Measurements from ENCODE around the gene TMEM86A. TPM values are rescaled to one million over a fixed set of nuclear protein-coding genes. Genes with fewer than 3 reads are reported as not detected.

The TMEM86A gene
- total RNA-seq, 2 experiments from 2014 or later = 8.0 to 8.5 TPM

DNA sequence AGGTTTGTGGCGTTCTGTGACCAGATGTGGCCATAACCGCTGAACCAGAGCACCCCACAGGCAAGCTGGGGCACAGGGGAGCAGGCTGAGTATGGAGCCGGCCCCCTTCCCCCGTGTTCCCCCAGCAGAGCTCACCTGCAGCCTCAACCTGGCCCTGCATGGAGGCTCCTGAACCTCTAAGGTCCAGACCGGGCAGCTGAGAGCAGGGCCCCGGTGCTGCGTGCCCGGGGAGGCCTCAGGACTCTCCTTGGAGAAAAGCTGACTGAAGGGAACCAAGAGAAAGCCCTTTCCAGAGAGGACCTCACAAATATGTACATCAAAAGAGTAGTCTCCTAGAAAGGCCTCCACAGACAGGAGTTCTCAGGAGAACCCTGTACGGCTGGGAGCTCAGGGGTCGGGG lies 44.8 kb downstream of the TMEM86A start:
- Mint-ChIP-seq H3K36me3 (ENCODE audit: low read depth) (no peaks in the 10 kb centered on the region), H3K4me3 (no peak overlapping the region), H3K27me3 (no peaks in the 10 kb centered on the region), H3K27ac (no peak overlapping the region), H3K9me3 (no peaks in the 10 kb centered on the region), H3K4me1 (ENCODE audit: low read depth) (no peaks in the 10 kb centered on the region)
- Histone ChIP-seq H3K9me3 (ENCODE audit: control insufficient read depth in 1 of 2, insufficient read depth in 1 of 2, low read length in 2 of 2) (no peaks in the 10 kb centered on the region), H3K27me3 (ENCODE audit: control insufficient read depth in 1 of 2, insufficient read depth in 2 of 2, low read length in 2 of 2) (no peaks in the 10 kb centered on the region), H3K4me3 (ENCODE audit: low read length) (no peak overlapping the region), H3K4me1 (ENCODE audit: insufficient read depth, low read length) (no peaks in the 10 kb centered on the region), H3K36me3 (ENCODE audit: insufficient read depth, low read length) (no peaks in the 10 kb centered on the region), H3K27ac (ENCODE audit: low read depth in 1 of 2, low read length in 2 of 2) (no peak overlapping the region)
- intact Hi-C loops (cut with DNase I, micrococcal nuclease) = no loop called here
- TF ChIP-seq, protein P1, sequence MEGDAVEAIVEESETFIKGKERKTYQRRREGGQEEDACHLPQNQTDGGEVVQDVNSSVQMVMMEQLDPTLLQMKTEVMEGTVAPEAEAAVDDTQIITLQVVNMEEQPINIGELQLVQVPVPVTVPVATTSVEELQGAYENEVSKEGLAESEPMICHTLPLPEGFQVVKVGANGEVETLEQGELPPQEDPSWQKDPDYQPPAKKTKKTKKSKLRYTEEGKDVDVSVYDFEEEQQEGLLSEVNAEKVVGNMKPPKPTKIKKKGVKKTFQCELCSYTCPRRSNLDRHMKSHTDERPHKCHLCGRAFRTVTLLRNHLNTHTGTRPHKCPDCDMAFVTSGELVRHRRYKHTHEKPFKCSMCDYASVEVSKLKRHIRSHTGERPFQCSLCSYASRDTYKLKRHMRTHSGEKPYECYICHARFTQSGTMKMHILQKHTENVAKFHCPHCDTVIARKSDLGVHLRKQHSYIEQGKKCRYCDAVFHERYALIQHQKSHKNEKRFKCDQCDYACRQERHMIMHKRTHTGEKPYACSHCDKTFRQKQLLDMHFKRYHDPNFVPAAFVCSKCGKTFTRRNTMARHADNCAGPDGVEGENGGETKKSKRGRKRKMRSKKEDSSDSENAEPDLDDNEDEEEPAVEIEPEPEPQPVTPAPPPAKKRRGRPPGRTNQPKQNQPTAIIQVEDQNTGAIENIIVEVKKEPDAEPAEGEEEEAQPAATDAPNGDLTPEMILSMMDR (IDR thresholded peaks at IDR 0.05) = no peak
- ChIA-PET POLR2A (no interaction called here), CTCF (no interaction called here)
- DNase-seq (no peak), ATAC-seq (ENCODE audit: poor library complexity) (no peak)

DNA sequence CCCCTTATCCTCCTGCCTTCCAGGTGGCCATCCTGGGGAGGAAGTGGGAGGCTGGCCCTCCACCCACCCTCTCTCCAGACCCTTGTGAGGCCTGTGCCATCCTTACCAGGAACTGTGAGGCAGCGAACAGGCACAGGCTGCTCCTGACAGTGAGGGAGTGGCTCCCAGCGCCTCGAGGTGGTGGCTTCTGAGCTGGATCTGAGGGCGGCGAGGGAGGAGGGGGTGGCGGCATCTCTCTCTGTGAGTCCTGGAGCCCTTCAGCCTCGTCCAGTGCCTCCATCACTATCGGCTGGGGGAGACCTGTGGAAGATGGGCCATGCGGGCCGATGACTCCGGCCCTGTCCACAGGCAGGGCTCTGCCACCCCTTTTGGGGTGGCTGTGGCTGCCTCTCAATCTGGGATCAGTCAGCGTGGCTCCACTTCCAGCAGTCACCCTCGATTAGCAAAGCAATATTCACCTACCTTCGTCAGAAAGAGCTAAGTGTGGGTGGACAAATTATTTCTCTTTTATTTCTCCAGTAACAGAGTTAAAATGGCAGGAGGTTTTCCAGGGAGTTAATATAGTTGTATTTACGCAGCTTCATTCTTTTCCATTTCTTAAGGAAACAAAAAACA lies 45.4 kb downstream of the TMEM86A start:
- Histone ChIP-seq H3K4me1 (ENCODE audit: insufficient read depth, low read length) (no peaks in the 10 kb centered on the region), H3K9me3 (ENCODE audit: control insufficient read depth in 1 of 2, insufficient read depth in 1 of 2, low read length in 2 of 2) (no peaks in the 10 kb centered on the region), H3K27ac (ENCODE audit: low read depth in 1 of 2, low read length in 2 of 2) (no peak overlapping the region), H3K27me3 (ENCODE audit: control insufficient read depth in 1 of 2, insufficient read depth in 2 of 2, low read length in 2 of 2) (no peaks in the 10 kb centered on the region), H3K36me3 (ENCODE audit: insufficient read depth, low read length) (no peaks in the 10 kb centered on the region), H3K4me3 (ENCODE audit: low read length) (no peak overlapping the region)
- no peaks in the 10 kb centered on the region for H3K9me3 Mint-ChIP-seq
- H3K4me3 Mint-ChIP-seq = no peak overlapping the region
- H3K36me3 Mint-ChIP-seq (ENCODE audit: low read depth) = no peaks in the 10 kb centered on the region
- ATAC-seq (ENCODE audit: poor library complexity) (no peak), DNase-seq (no peak)
- no peaks in the 10 kb centered on the region for H3K4me1 Mint-ChIP-seq (ENCODE audit: low read depth)
- intact Hi-C loops (cut with DNase I, micrococcal nuclease) = no loop called here
- TF ChIP-seq, protein P1 (IDR thresholded peaks at IDR 0.05) = no peak
- ChIA-PET POLR2A (no interaction called here), CTCF (no interaction called here)
- H3K27me3 Mint-ChIP-seq = no peaks in the 10 kb centered on the region
- H3K27ac Mint-ChIP-seq = no peak overlapping the region

DNA sequence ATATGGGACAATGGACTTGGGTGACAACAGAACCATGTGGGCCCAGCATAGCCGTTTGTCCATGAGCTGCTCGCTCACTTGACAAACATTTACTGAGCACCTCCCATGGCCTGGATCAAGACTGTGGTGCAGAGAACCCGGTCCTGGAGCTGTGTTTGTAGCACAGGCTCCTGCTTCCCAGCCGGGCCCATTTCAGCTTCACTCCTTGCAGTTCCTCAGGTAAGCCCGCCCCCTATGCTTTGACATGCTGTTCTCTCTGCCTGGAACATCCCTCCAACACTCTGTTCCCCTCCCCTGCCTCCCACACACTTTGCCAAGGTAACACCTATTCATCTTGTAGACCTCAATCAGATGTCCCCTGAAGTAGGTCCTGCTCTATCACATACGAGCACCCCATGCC lies 46.7 kb downstream of the TMEM86A start:
- intact Hi-C loops (cut with DNase I, micrococcal nuclease) = no loop called here
- Histone ChIP-seq H3K9me3 (ENCODE audit: control insufficient read depth in 1 of 2, insufficient read depth in 1 of 2, low read length in 2 of 2) (no peaks in the 10 kb centered on the region), H3K4me1 (ENCODE audit: insufficient read depth, low read length) (no peaks in the 10 kb centered on the region), H3K27ac (ENCODE audit: low read depth in 1 of 2, low read length in 2 of 2) (no peak overlapping the region), H3K36me3 (ENCODE audit: insufficient read depth, low read length) (no peaks in the 10 kb centered on the region), H3K27me3 (ENCODE audit: control insufficient read depth in 1 of 2, insufficient read depth in 2 of 2, low read length in 2 of 2) (peaks cover 0 to 4% of the 10 kb centered on the region in 2 experiments), H3K4me3 (ENCODE audit: low read length) (no peak overlapping the region)
- DNase-seq (no peak), ATAC-seq (ENCODE audit: poor library complexity) (no peak)
- H3K9me3 Mint-ChIP-seq = no peaks in the 10 kb centered on the region
- H3K4me3 Mint-ChIP-seq = no peak overlapping the region
- TF ChIP-seq, protein P1 (IDR thresholded peaks at IDR 0.05) = no peak
- no peak overlapping the region for H3K27ac Mint-ChIP-seq
- no peaks in the 10 kb centered on the region for H3K36me3 Mint-ChIP-seq (ENCODE audit: low read depth)
- CTCF ChIA-PET = interaction anchor here (0.7 kb wide), 1 partner anchor 205 kb away, joined by 3 read pairs; no protein-coding TSS in a partner anchor
- H3K4me1 Mint-ChIP-seq (ENCODE audit: low read depth) = no peaks in the 10 kb centered on the region
- POLR2A ChIA-PET = no interaction called here
- no peaks in the 10 kb centered on the region for H3K27me3 Mint-ChIP-seq
